WTC11 (cell line): ENCODE results near the gene TMEM88. TPM values are rescaled to one million over a fixed set of nuclear protein-coding genes. Genes with fewer than 3 reads are reported as not detected.
A peak's percentile ranks its signal among the peaks of the same experiment; 100 is the strongest.

Source experiments
- ATAC-seq: fragments of 200-7000 bp; cut with Tn5 transposase; 2 replicates; pipeline ENCODE4 v1.10.0; 2021; ENCODE audit warnings: mild to moderate bottlenecking, moderate library complexity
- CTCF ChIA-PET: fragments of 300-600 bp; sonication (Branson Sonifier 250); formaldehyde crosslinking; loops from one replicate; lab custom pipeline; 2021; ENCODE audit warnings: antibody characterized with exemption; lab: Charles Lee
- POLR2A ChIA-PET: fragments of 350-600 bp; sonication (Branson Sonifier 250); formaldehyde crosslinking; loops from one replicate; lab custom pipeline; 2021; ENCODE audit warnings: antibody characterized with exemption; lab: Charles Lee
- DNase-seq: peaks from one replicate; pipeline ENCODE4 v3.0.0; 2021; ENCODE audit warnings: low spot score
- H3K27ac Mint-ChIP-seq: 2 replicates; pipeline ENCODE4 v1.8.0; 2021; ENCODE audit warnings: mixed read lengths
- H3K27me3 Mint-ChIP-seq: 2 replicates; pipeline ENCODE4 v1.8.0; 2021; ENCODE audit warnings: low read depth, mild to moderate bottlenecking, moderate library complexity, mixed read lengths
- H3K36me3 Mint-ChIP-seq: 2 replicates; pipeline ENCODE4 v1.8.0; 2021; ENCODE audit warnings: mixed read lengths
- H3K4me1 Mint-ChIP-seq: 2 replicates; pipeline ENCODE4 v1.8.0; 2022; ENCODE audit warnings: mixed read lengths
- H3K4me3 Mint-ChIP-seq: 2 replicates; pipeline ENCODE4 v1.8.0; 2021; ENCODE audit warnings: mild to moderate bottlenecking, moderate library complexity, mixed read lengths
- H3K9me3 Mint-ChIP-seq: 2 replicates; pipeline ENCODE4 v1.8.0; 2021; ENCODE audit warnings: mixed read lengths
- ARID4B ChIP-seq: sonication (generic); formaldehyde crosslinking; IDR thresholded peaks from 2 replicates; pipeline ENCODE4 v1.8.0; 2023; ENCODE audit warnings: missing genetic modification reagents, mild to moderate bottlenecking, borderline replicate concordance
- CBFB ChIP-seq: sonication (generic); formaldehyde crosslinking; IDR thresholded peaks from 2 replicates; pipeline ENCODE4 v1.8.1; 2022; ENCODE audit warnings: mild to moderate bottlenecking, low read depth, missing genetic modification reagents
- EMX1 ChIP-seq: fragments of 250-450 bp; sonication (Bioruptor Pico); IDR thresholded peaks from 2 replicates; pipeline ENCODE4 v1.8.0; 2021; ENCODE audit warnings: mild to moderate bottlenecking
- ERG ChIP-seq: fragments of 250-450 bp; sonication (Bioruptor Pico); IDR thresholded peaks from 2 replicates; pipeline ENCODE4 v1.8.0; 2021; ENCODE audit warnings: mild to moderate bottlenecking
- FOXK1 ChIP-seq: sonication (generic); formaldehyde crosslinking; IDR thresholded peaks from 2 replicates; pipeline ENCODE4 v1.8.0; 2022; ENCODE audit warnings: mild to moderate bottlenecking, moderate library complexity, missing genetic modification reagents
- FOXP4 ChIP-seq: sonication (generic); formaldehyde crosslinking; IDR thresholded peaks from 2 replicates; pipeline ENCODE4 v1.8.0; 2022; ENCODE audit warnings: mild to moderate bottlenecking, missing genetic modification reagents
- GRHL2 ChIP-seq: fragments of 250-450 bp; sonication (Bioruptor Pico); IDR thresholded peaks from 2 replicates; pipeline ENCODE4 v1.8.0; 2022; ENCODE audit warnings: mild to moderate bottlenecking, moderate library complexity; ENCODE audit not compliant: insufficient replicate concordance, severe bottlenecking
- JAZF1 ChIP-seq: fragments of 250-450 bp; sonication (Bioruptor Pico); IDR thresholded peaks from 2 replicates; pipeline ENCODE4 v1.9.0; 2021; ENCODE audit warnings: moderate library complexity, mild to moderate bottlenecking, inconsistent platforms
- KAT7 ChIP-seq: sonication (generic); formaldehyde crosslinking; IDR thresholded peaks from 2 replicates; pipeline ENCODE4 v1.8.1; 2023; ENCODE audit warnings: missing genetic modification reagents, mild to moderate bottlenecking, borderline replicate concordance
- MLX ChIP-seq: sonication (generic); formaldehyde crosslinking; IDR thresholded peaks from 2 replicates; pipeline ENCODE4 v1.8.1; 2023; ENCODE audit warnings: mild to moderate bottlenecking, missing genetic modification reagents, moderate library complexity
- NR2C2 ChIP-seq: sonication (generic); formaldehyde crosslinking; IDR thresholded peaks from 2 replicates; pipeline ENCODE4 v1.8.0; 2022; ENCODE audit warnings: mild to moderate bottlenecking, missing genetic modification reagents
- SMAD3 ChIP-seq: sonication (generic); formaldehyde crosslinking; IDR thresholded peaks from 2 replicates; pipeline ENCODE4 v1.8.0; 2022; ENCODE audit warnings: missing genetic modification reagents, mild to moderate bottlenecking, borderline replicate concordance
- TCF7 ChIP-seq: sonication (generic); formaldehyde crosslinking; IDR thresholded peaks from 2 replicates; pipeline ENCODE4 v1.8.0; 2022; ENCODE audit warnings: mild to moderate bottlenecking, low read depth, missing genetic modification reagents, moderate library complexity
- ZBTB21 ChIP-seq: sonication (generic); formaldehyde crosslinking; IDR thresholded peaks from 2 replicates; pipeline ENCODE4 v1.8.1; 2023; ENCODE audit warnings: mild to moderate bottlenecking, missing genetic modification reagents, borderline replicate concordance
- ZNF219 ChIP-seq: sonication (generic); formaldehyde crosslinking; IDR thresholded peaks from 2 replicates; pipeline ENCODE4 v1.8.0; 2023; ENCODE audit warnings: missing genetic modification reagents, mild to moderate bottlenecking, borderline replicate concordance
- total RNA-seq: library from RNA; stranded (reverse); gene quantifications from 3 replicates; pipeline ENCODE4 v1.2.3, GENCODE V29; 2021
- TF ChIP-seq, protein P1 (sequence below): fragments of 250-450 bp; sonication (Bioruptor Pico); IDR thresholded peaks from 2 replicates; pipeline ENCODE4 v1.9.0; 2021; ENCODE audit warnings: moderate library complexity, mild to moderate bottlenecking, inconsistent platforms, borderline replicate concordance
- TF ChIP-seq, protein P2 (sequence below): fragments of 250-450 bp; sonication (Bioruptor Pico); IDR thresholded peaks from 2 replicates; pipeline ENCODE4 v1.9.0; 2021; ENCODE audit warnings: mild to moderate bottlenecking, borderline replicate concordance
- TF ChIP-seq, protein P3 (sequence below): sonication (generic); formaldehyde crosslinking; IDR thresholded peaks from 2 replicates; pipeline ENCODE4 v1.8.1; 2023; ENCODE audit warnings: mild to moderate bottlenecking, missing genetic modification reagents

Gene TMEM88
- total RNA-seq, 1 experiment from 2014 or later: 2.9 TPM

DNA sequence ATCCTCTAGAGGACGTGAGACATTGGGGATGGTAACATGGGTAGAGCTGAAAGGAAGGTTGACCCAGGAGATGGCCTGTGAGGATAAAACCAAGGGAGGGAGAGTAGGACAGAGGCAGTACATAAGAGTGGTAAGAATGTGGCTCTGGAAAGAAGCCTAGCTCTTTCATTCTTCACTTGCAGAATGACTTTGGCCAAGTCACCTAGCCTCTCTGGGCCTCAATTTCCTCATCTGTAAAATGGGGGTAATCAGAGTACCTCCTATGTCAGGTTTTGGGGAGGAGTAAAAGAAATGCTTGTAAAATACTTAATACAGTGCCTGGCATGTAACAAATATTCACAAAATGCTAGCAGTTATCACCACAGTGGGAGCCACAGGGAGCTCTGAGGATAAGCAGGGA is 14.0 kb upstream of the TMEM88 start (continued):
- TF ChIP-seq FOXK1 (CRISPR knock-in tag) (no peak), JAZF1 (CRISPR knock-in tag) (no peak), MLX (CRISPR knock-in tag) (no peak), EMX1 (CRISPR knock-in tag) (no peak), TCF7 (CRISPR knock-in tag) (no peak), ARID4B (no peak), ERG (CRISPR knock-in tag) (no peak), NR2C2 (CRISPR knock-in tag) (no peak), GRHL2 (CRISPR knock-in tag) (no peak)
- TF ChIP-seq, protein P1, sequence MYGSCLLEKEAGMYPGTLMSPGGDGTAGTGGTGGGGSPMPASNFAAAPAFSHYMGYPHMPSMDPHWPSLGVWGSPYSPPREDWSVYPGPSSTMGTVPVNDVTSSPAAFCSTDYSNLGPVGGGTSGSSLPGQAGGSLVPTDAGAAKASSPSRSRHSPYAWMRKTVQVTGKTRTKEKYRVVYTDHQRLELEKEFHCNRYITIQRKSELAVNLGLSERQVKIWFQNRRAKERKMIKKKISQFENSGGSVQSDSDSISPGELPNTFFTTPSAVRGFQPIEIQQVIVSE (CRISPR knock-in tag): no peak

DNA sequence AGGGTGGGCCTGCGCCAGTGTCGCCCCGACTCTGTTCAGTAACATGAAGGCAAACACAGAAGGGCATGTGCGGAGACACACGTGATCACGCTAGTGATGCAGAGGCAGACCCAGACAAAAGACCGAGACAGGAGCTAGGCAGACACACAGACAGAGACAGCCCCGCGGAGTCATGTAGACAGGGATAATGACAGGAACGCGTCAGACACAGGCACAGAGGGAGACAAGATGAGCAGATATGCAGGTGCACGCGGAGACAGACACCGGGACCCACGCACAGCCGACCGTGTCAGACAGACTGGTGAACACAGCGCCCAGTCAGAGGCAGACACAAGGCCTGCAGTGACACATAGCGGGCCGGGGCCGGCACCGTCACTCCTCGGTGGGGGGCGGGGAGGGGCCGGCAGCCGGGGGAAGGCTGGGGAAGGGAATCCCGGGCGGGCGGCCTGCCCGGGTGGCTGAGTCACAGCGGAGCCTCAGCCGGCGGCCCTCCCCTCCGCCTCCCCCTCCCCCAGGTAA is 13.4 kb upstream of the TMEM88 start:
- CTCF ChIA-PET: interaction anchor here (1.0 to 7.0 kb wide), 6 partner anchors 7 to 238 kb away, joined by 4 to 66 read pairs (median 6); partner anchors contain the start of gene KDM6B
- POLR2A ChIA-PET: interaction anchor here (0.5 kb wide), 1 partner anchor 90 kb away, joined by 6 read pairs; no protein-coding TSS in a partner anchor
- DNase-seq: no peak
- peaks cover 51% of the 10 kb centered on the region for H3K27me3 Mint-ChIP-seq
- no peak; the same call in 1 of the 2 replicates for ATAC-seq
- no peaks in the 10 kb centered on the region for H3K9me3 Mint-ChIP-seq
- H3K4me3 Mint-ChIP-seq: peak overlapping the region; percentile 81
- H3K36me3 Mint-ChIP-seq: no peaks in the 10 kb centered on the region
- H3K27ac Mint-ChIP-seq: peak overlapping the region; percentile 22; the same call in 1 of the 2 replicates
- peaks cover 43% of the 10 kb centered on the region for H3K4me1 Mint-ChIP-seq
- TF ChIP-seq ZBTB21 (CRISPR knock-in tag) (no peak), ZNF219 (no peak), KAT7 (CRISPR knock-in tag) (no peak), CBFB (CRISPR knock-in tag) (no peak), FOXP4 (CRISPR knock-in tag) (no peak), SMAD3 (no peak), GRHL2 (CRISPR knock-in tag) (no peak)
- TF ChIP-seq, protein P1 (CRISPR knock-in tag): no peak
- TF ChIP-seq, protein P2, sequence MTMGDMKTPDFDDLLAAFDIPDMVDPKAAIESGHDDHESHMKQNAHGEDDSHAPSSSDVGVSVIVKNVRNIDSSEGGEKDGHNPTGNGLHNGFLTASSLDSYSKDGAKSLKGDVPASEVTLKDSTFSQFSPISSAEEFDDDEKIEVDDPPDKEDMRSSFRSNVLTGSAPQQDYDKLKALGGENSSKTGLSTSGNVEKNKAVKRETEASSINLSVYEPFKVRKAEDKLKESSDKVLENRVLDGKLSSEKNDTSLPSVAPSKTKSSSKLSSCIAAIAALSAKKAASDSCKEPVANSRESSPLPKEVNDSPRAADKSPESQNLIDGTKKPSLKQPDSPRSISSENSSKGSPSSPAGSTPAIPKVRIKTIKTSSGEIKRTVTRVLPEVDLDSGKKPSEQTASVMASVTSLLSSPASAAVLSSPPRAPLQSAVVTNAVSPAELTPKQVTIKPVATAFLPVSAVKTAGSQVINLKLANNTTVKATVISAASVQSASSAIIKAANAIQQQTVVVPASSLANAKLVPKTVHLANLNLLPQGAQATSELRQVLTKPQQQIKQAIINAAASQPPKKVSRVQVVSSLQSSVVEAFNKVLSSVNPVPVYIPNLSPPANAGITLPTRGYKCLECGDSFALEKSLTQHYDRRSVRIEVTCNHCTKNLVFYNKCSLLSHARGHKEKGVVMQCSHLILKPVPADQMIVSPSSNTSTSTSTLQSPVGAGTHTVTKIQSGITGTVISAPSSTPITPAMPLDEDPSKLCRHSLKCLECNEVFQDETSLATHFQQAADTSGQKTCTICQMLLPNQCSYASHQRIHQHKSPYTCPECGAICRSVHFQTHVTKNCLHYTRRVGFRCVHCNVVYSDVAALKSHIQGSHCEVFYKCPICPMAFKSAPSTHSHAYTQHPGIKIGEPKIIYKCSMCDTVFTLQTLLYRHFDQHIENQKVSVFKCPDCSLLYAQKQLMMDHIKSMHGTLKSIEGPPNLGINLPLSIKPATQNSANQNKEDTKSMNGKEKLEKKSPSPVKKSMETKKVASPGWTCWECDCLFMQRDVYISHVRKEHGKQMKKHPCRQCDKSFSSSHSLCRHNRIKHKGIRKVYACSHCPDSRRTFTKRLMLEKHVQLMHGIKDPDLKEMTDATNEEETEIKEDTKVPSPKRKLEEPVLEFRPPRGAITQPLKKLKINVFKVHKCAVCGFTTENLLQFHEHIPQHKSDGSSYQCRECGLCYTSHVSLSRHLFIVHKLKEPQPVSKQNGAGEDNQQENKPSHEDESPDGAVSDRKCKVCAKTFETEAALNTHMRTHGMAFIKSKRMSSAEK: no peak
- TF ChIP-seq, protein P3, sequence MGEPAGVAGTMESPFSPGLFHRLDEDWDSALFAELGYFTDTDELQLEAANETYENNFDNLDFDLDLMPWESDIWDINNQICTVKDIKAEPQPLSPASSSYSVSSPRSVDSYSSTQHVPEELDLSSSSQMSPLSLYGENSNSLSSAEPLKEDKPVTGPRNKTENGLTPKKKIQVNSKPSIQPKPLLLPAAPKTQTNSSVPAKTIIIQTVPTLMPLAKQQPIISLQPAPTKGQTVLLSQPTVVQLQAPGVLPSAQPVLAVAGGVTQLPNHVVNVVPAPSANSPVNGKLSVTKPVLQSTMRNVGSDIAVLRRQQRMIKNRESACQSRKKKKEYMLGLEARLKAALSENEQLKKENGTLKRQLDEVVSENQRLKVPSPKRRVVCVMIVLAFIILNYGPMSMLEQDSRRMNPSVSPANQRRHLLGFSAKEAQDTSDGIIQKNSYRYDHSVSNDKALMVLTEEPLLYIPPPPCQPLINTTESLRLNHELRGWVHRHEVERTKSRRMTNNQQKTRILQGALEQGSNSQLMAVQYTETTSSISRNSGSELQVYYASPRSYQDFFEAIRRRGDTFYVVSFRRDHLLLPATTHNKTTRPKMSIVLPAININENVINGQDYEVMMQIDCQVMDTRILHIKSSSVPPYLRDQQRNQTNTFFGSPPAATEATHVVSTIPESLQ: no peak
